Activated naive CD8-positive, alpha-beta T cell (primary cell): ENCODE results near the gene TSPAN31.

Experiments
- H3K27ac Mint-ChIP-seq: one replicate; pipeline ENCODE4 v1.8.0; 2021; ENCODE audit warnings: mixed read lengths
- H3K27me3 Mint-ChIP-seq: one replicate; pipeline ENCODE4 v1.8.0; 2021; ENCODE audit warnings: mixed read lengths
- H3K36me3 Mint-ChIP-seq: one replicate; pipeline ENCODE4 v1.8.0; 2021; ENCODE audit warnings: mixed read lengths
- H3K4me1 Mint-ChIP-seq: one replicate; pipeline ENCODE4 v1.8.0; 2021; ENCODE audit warnings: low read depth, mixed read lengths
- H3K4me3 Mint-ChIP-seq: one replicate; pipeline ENCODE4 v1.8.0; 2021; ENCODE audit warnings: mild to moderate bottlenecking, mixed read lengths
- H3K9me3 Mint-ChIP-seq: one replicate; pipeline ENCODE4 v1.8.0; 2021; ENCODE audit warnings: low read depth, mixed read lengths

Gene TSPAN31

DNA sequence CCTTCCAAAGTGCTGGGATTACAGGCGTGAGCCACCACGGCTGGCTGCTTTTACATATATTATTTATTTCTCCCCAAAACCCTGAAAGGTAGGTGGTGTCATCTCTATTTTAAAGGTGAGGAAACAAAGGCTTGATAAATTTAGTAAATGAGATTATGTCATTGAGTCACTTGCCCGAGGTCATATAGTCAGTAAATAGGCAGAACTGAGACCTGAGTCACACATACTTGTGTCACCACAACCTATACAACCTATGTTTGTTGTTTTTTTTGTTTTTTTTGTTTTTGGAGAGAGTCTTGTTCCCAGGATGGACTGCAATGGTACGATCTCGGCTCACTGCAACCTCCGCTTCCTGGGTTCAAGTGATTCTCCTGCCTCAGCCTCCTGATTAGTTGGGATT, 50.5 kb downstream of the TSPAN31 start:
- no peaks in the 10 kb centered on the region for H3K9me3 Mint-ChIP-seq
- no peak overlapping the region for H3K4me3 Mint-ChIP-seq
- H3K4me1 Mint-ChIP-seq = peaks cover 12% of the 10 kb centered on the region
- H3K27ac Mint-ChIP-seq = no peak overlapping the region
- H3K27me3 Mint-ChIP-seq = no peaks in the 10 kb centered on the region
- H3K36me3 Mint-ChIP-seq = peaks cover 5% of the 10 kb centered on the region

DNA sequence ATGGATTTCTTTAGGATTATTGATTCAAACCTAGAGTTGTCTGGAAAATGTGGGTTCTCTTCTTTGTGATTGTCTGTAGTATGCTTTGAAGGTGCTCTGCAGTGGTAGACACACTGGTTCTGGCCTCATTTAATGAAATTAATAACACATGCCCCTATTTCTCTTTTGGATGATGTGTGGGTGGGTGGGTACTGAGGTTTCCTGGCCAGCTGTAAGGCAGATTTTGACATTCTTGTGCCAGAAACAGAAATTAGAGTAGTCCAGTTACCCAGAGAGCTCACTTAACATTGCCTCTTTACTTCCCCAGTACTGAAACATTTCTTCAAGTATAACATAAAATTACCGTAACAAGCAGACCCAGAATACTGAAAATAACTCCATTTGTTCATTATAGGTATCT, 52.2 kb downstream of the TSPAN31 start:
- Mint-ChIP-seq H3K27ac (no peak overlapping the region), H3K4me1 (peaks cover 11% of the 10 kb centered on the region), H3K4me3 (no peak overlapping the region)

DNA sequence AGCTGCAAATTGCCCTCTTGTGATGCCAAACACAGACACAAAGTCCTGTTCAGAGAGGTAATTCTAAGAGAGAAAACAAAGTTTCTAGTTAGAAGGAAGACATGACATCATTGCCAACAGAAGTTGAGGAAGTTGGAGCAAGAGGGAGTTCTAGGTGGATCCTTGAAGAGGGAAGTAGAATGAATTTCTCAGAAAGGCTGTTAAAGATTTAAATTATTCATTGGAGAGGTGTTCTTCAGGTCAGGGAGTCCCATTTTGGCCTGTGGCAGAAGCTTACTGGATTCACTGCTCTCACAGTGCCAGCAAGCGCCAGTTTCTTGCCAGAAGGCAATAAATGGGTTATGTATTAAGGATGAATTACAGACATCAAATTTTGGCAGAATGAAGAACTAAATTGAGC, 53.1 kb downstream of the TSPAN31 start:
- Mint-ChIP-seq H3K9me3 (no peaks in the 10 kb centered on the region), H3K4me1 (peaks cover 11% of the 10 kb centered on the region), H3K27me3 (no peaks in the 10 kb centered on the region), H3K36me3 (peaks cover 6% of the 10 kb centered on the region), H3K4me3 (no peak overlapping the region), H3K27ac (no peak overlapping the region)

More for the DNA sequence above, 52.2 kb downstream of the TSPAN31 start:
- Mint-ChIP-seq H3K36me3 (peaks cover 5% of the 10 kb centered on the region), H3K27me3 (no peaks in the 10 kb centered on the region), H3K9me3 (no peaks in the 10 kb centered on the region)
